Measurements from ENCODE around the gene COG6.

DNA sequence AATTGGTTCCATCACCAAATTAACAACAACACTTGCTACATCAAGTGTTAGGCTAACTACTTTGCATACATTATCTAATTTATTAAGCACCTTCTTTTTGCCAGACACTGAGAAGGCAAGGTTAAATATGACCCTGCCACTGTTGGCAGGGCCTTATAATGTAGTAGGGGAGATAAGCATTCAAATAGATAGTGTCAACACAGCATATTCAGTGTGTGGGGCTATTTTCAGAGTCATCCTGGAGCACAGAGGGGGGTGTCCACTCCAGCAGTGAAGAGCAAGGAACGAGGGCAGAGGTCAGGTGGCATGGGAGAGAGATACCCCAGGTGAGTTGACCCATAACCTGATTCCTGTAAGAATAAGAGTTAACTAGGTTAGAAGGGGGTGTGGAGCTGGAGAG lies 121.6 kb downstream of the COG6 start:
- TF ChIP-seq, protein P1, sequence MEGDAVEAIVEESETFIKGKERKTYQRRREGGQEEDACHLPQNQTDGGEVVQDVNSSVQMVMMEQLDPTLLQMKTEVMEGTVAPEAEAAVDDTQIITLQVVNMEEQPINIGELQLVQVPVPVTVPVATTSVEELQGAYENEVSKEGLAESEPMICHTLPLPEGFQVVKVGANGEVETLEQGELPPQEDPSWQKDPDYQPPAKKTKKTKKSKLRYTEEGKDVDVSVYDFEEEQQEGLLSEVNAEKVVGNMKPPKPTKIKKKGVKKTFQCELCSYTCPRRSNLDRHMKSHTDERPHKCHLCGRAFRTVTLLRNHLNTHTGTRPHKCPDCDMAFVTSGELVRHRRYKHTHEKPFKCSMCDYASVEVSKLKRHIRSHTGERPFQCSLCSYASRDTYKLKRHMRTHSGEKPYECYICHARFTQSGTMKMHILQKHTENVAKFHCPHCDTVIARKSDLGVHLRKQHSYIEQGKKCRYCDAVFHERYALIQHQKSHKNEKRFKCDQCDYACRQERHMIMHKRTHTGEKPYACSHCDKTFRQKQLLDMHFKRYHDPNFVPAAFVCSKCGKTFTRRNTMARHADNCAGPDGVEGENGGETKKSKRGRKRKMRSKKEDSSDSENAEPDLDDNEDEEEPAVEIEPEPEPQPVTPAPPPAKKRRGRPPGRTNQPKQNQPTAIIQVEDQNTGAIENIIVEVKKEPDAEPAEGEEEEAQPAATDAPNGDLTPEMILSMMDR (IDR thresholded peaks at IDR 0.05): no peak
- TF ChIP-seq POLR2A (IDR thresholded peaks at IDR 0.05): no peak
